GM19035 (cell line): ENCODE measurements around the gene PITHD1.
"Not testable (repeated sequence)": the region's sequence is repeated elsewhere in the genome, so short reads cannot be mapped to it uniquely, and the experiment has no call there.

Experiments used
- ATAC-seq: cut with Tn5 transposase; IDR thresholded peaks from one replicate; pipeline ENCODE4 v1.9.1; 2021; ENCODE audit not compliant: unreplicated experiment

The PITHD1 gene

GRCh38 chr1:23797478-23798448 lies 19.5 kb downstream of the PITHD1 start:
- no peak for ATAC-seq

- ATAC-seq: no peak
Measured at GRCh38 chr1:23798662-23799142, 20.5 kb downstream of the PITHD1 start.

- no peak for ATAC-seq
Measured at GRCh38 chr1:23799255-23799569, 21.0 kb downstream of the PITHD1 start.

- ATAC-seq: peak; percentile 17
Measured at GRCh38 chr1:23799570-23800399, 21.6 kb downstream of the PITHD1 start.

- ATAC-seq: peak; percentile 79
Measured at GRCh38 chr1:23800400-23801337, 22.5 kb downstream of the PITHD1 start, which contains the start of gene GALE. Gene GALE (minus strand): TSS chr1:23800754. CDS start chr1:23799007, 1,747 bp downstream.

- ATAC-seq: no peak
Measured at GRCh38 chr1:23801338-23801748, 23.1 kb downstream of the PITHD1 start.

- ATAC-seq: no peak
Measured at GRCh38 chr1:23801876-23802275, 23.7 kb downstream of the PITHD1 start.

- not testable (repeated sequence) for ATAC-seq
Measured at GRCh38 chr1:23802809-23803342, 24.7 kb downstream of the PITHD1 start.

GRCh38 chr1:23803674-23804073 lies 25.5 kb downstream of the PITHD1 start:
- no peak for ATAC-seq

GRCh38 chr1:23804183-23804835 lies 26.1 kb downstream of the PITHD1 start:
- no peak for ATAC-seq

GRCh38 chr1:23805025-23805424 lies 26.8 kb downstream of the PITHD1 start:
- no peak for ATAC-seq

- no peak for ATAC-seq
Measured at GRCh38 chr1:23806280-23806679, 28.1 kb downstream of the PITHD1 start.

GRCh38 chr1:23807453-23807852 lies 29.2 kb downstream of the PITHD1 start:
- no peak for ATAC-seq

GRCh38 chr1:23809751-23810171 lies 31.5 kb downstream of the PITHD1 start:
- no peak for ATAC-seq

- peak; percentile 62 for ATAC-seq
Measured at GRCh38 chr1:23810818-23811540, 32.8 kb downstream of the PITHD1 start.

- no peak for ATAC-seq
Measured at GRCh38 chr1:23814016-23814415, 35.8 kb downstream of the PITHD1 start.

- no peak for ATAC-seq
Measured at GRCh38 chr1:23816361-23816760, 38.1 kb downstream of the PITHD1 start.

GRCh38 chr1:23816906-23817305 lies 38.7 kb downstream of the PITHD1 start:
- no peak for ATAC-seq

GRCh38 chr1:23817633-23818032 lies 39.4 kb downstream of the PITHD1 start:
- ATAC-seq: no peak
